Measurements from ENCODE around the gene FOXO6.

Gene FOXO6

GRCh38 chr1:41368366-41368765 lies 7.1 kb downstream of the FOXO6 start:
- DNase-seq = no peak

DNA sequence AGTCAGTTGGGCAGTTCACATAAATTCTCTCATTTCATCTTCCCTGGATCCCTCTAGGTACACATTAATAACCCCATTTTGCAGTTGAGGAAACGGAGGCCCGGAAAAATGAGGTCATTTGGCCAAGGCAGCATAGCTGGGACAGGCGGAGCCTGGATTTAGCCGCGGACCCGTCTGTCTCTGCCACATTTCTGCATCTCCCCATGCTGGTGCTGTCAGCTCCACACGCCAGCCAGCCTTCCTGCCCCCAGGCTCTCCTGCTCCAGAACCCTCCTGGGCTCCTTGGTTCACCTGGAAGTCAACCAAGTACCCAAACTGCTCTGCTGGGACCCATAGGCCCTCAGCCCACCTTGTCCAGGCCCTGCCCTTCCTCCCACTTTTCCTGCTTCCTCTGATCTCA lies 7.6 kb downstream of the FOXO6 start:
- DNase-seq = no peak

- DNase-seq = no peak
These were observed 8.3 kb downstream of the FOXO6 start for GRCh38 chr1:41369531-41369930.

DNA sequence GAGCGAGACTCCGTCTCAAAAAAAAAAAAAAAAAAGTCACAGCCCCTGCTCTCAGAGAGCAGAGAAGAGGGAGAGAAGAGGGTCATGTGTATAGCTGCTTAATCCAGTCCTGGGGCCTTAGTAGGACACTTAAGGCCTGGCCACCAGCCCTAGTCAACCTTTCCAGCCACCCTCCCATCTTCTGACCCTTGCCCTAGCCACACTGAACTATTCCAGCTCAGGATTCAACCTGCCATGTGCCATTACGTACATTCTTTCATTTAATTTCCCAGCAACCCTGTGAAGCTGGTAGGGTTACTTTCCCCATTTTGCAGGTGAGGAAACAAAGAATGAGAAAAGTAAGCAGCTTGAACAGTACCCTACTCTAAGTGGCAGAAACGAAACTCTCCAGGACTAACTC lies 9.0 kb downstream of the FOXO6 start:
- no peak for DNase-seq

- DNase-seq = no peak
These were observed 9.7 kb downstream of the FOXO6 start for GRCh38 chr1:41370756-41371420.

DNA sequence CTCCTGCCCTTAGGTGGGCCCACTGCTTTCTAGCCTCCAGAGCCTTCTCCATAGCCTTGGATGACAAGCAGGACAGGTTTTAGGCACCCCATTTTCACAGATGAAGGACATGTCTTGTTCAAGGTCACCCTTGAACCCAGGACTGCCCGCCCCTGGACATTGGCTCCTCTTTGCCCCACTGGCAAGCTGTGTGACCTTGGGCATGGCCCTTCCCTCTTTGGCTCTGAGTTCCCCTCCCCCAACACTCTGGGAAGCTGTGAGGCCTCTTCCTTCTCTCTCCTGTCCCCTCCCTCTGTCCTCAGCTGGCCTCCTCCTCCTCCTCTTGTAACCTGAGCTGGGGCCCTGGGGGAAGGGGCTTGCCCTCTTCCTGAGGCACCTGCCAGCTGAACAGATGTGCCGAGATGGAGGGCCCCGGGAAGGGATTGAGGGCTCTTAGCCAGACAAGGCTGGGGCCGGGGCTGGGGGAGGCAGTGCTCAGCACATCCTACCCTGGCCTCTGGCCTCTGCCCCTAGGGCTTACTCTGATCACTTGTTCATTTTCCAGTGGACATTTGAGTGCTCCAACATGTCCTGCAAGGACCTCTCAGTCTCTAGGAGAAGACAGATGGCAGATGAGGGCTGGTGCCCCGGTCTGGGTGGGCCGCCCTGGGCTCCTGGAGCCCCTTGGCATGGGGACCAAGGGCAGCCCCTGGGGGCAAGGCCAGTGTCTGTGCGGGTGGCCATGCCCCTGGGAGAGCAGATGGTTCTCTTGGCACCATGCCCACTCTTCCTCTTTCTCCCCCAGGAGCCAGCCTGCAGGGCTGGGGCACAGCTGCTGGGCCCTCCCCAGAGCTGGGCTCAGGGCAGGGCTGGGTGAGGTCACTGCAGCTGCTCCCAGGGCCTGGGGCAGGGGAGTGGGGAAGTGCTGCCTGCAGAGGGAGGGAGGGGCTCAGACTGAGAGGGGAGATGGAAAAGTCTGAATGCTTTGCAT lies 10.7 kb downstream of the FOXO6 start:
- no peak for DNase-seq

GRCh38 chr1:41372600-41372993 lies 11.4 kb downstream of the FOXO6 start:
- no peak for DNase-seq

DNA sequence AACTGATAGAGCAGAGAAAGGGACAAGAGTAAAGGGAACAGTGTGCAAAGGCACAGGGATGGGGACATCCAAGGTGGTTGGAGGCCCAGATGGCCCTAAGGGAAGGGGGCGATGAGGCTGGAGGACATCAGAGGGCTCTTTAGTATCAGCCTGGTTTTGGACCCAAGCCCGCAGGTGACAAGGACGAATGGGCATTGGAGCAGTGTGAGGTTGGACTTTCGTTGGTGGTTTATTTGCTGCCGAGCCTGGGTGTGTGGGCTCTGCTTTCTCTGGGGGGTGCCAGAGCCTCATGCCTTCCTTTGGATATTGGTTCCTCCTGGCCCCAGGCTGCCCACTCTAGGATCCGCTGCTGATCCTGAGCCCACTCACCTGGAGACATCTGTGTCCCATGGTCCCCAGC lies 12.1 kb downstream of the FOXO6 start:
- no peak for DNase-seq

GRCh38 chr1:41374711-41375110 lies 13.5 kb downstream of the FOXO6 start:
- DNase-seq = no peak

DNA sequence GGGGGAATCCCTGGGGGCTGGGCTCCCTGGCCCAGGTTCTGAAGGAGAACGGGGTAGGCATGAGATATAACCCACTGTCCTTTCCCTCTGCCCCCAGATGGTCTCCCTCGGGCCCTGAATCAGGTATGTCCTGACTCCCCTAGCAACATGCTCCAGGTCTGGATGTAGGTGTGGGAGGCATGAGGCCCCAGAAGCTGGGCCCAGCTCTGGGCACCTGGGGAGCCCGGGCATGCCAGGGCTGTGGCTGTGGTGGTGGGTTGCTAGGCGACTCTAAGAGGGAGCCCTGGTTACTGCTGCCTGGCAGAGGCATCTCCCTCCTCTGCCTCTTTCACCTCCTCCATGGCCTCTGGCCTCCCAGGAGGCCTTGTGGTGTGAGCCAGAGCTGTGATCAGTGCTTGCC lies 16.2 kb downstream of the FOXO6 start:
- DNase-seq = no peak

- DNase-seq = no peak
These were observed 17.0 kb downstream of the FOXO6 start for GRCh38 chr1:41378222-41378621.

DNA sequence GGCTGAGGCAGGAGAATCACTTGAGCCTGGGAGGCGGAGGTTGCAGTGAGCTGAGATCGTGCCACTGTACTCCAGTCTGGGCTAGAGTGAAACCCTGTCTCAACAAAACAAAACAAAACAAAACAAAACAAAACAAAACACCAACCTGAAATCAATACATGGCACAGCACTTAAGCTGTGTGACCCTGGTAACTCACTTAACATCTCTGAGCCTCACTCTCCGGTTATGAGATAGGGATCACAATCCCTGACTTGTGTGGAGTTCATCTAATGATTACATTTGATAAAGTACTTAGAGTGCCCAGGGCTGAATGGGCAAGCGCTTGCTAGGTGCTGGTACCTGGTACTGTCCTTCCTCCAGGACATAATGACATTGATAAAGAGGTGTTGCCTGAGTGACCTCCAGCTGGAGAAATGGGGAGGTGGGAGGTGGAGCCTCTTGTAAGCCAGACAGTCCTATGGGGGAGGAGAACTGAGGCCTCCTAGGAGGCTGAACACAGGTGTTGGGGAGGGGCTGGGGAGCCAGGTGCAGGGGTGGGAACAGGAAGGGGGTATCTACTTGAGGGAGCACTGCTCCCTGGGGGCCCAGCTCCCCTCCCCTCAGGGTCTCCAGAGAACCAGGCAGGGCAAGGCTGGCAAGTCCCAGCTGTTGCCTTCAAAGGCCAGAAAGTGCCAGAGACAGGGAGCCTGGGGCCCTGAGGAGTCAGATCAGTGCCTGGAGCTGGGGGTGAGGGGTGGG lies 17.9 kb downstream of the FOXO6 start:
- no peak for DNase-seq

DNA sequence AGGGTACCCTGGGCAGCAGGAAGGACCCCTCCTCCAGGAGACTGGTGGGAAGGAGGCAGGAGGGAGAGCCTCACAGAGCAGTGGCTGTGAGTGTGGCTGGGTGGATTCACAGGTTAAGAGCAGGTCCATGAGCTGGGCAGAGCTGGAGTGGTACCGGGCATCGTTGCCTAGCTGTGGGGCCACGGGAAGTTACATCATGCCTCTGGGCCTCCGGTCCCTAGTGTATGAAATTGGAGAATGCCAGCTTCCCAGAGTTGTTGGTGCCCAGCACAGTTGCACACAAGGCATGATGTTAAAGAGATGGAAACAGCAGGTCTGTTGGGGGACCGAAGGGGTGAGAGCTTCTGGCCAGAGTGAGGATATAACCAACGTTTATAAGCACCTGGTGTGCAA lies 18.5 kb downstream of the FOXO6 start:
- no peak for DNase-seq

GRCh38 chr1:41380195-41380594 lies 19.0 kb downstream of the FOXO6 start:
- no peak for DNase-seq

GRCh38 chr1:41380979-41381691 lies 19.9 kb downstream of the FOXO6 start:
- DNase-seq = no peak

GRCh38 chr1:41381692-41382479 lies 20.7 kb downstream of the FOXO6 start:
- DNase-seq = peak; percentile 22

DNA sequence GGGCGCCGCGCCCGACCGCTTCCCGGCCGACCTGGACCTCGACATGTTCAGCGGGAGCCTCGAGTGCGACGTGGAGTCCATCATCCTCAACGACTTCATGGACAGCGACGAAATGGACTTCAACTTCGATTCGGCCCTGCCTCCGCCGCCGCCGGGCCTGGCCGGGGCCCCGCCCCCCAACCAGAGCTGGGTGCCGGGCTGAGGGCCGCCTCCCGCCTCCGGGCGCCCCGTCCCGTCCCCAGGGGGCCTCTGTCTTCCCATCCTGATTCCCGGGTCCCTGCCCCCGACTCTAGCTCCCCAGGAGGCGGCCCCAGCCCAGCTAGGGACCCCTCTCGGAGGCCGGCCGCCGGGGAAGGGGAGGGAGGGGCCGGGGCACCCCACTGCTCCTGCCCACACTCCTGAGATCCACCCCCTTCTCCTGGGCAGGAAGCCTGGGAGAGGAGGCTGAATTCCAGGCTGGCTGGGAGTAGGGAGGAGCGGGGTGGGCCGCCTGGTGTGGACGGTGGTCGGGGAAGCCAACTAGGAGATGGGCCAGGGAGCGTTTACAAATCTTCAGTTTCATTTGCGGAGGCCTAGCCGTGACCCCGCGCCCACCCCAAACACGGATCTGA lies 21.4 kb downstream of the FOXO6 start:
- peak; percentile 31 for DNase-seq

GRCh38 chr1:41383094-41383852 lies 22.0 kb downstream of the FOXO6 start:
- DNase-seq = peak; percentile 56

GRCh38 chr1:41384579-41384978 lies 23.3 kb downstream of the FOXO6 start:
- DNase-seq = no peak

GRCh38 chr1:41385398-41386195 lies 24.4 kb downstream of the FOXO6 start:
- no peak for DNase-seq
